HL-60/S4 (cell line): ENCODE results near the gene GORASP2.

ENCODE experiments used
- in situ Hi-C: fragments of 300-500 bp; cut with MboI; formaldehyde crosslinking; loops from 2 replicates; pipeline ENCODE4 v1.14.3; 2022; ENCODE audit warnings: low sequenced_read_pairs

The GORASP2 gene

DNA sequence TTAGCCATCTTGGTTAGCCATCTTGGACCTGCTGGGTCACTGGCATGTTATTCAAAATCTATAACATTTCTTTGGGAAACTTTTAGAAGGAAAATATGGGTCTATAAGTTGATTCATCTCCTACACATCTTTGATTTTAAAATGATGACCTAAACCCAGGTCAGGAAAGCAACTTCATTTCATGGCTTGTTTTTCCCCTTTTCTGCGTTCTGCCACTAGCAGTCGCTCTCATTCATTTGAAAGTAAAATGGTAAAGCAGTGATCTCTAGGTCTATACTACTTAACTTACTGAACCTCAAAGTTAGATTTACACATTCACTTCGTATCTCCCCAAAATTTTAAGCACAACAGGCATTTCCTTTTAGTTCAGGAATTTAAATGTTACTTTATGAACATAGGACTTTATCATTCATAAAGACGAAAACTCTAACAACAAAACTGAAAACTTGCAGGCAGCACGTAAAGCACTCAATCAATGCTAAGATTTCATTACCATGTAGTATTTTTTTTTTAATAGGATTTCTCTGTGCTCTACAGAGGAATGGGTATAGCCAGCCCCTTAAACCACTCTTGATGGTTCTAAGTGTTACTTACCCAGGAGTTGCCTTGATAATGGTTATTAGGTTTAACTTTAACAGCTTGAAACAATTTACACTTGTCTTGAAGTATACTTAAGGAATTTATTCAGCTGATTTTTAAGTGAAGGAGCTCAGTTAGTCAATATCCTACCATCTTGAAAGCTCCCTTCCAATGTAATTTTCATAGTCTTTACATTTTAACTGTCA lies 62.5 kb downstream of the GORASP2 start:
- in situ Hi-C loops = no loop called here

- in situ Hi-C loops = no loop called here
Observed at GRCh38 chr2:170996316-170996715, 67.3 kb downstream of the GORASP2 start.

- in situ Hi-C loops = no loop called here
Observed at GRCh38 chr2:170997893-170998597, 69.0 kb downstream of the GORASP2 start.

GRCh38 chr2:170999654-171000053 lies 70.6 kb downstream of the GORASP2 start:
- in situ Hi-C loops = no loop called here

DNA sequence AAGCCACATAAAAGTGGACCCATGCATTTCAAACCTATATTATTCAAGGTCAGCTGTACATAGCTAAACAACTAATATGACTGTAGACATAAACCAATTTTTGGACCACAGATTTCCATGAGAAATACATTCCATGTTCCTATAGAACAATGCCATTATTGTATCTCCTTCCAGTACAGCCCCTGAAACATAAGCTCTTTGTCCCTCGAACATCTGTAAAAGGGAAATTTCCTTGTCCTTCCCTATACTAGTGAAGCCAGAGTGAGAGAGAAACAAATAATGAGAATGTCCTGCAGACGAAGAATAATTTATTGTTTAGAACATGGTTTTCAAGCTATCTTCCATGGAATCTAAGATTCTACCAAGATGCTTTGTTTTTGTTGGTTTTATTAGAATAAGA lies 75.3 kb downstream of the GORASP2 start:
- in situ Hi-C loops = no loop called here

GRCh38 chr2:171004833-171005232 lies 75.8 kb downstream of the GORASP2 start:
- in situ Hi-C loops = no loop called here

- in situ Hi-C loops = no loop called here
Observed at GRCh38 chr2:171008550-171009205, 79.6 kb downstream of the GORASP2 start.

DNA sequence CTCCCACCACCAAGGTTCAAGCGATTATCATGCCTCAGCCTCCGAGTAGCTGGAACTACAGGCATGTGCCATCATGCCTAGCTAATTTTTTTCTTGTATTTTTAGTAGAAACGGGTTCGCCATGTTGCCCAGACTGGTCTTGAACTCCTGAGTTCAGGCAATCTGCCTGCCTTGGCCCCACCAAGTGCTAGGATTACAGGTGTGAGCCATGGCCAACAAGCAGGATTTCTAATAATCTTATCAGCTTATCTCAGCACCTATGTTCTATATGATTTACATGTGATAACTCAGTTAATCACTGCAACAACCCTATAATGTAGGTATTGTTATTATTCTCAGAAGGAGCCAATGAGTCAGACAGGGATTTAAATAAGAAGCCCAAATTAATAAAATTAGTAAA lies 80.3 kb downstream of the GORASP2 start:
- in situ Hi-C loops = no loop called here

GRCh38 chr2:171013851-171014250 lies 84.8 kb downstream of the GORASP2 start:
- in situ Hi-C loops = no loop called here

- in situ Hi-C loops = no loop called here
Observed at GRCh38 chr2:171016125-171016524, 87.1 kb downstream of the GORASP2 start.
